ENCODE data around the gene MACC1.

Gene MACC1

GRCh38 chr7:20116869-20117268 is 100.3 kb downstream of the MACC1 start:
- DNase-seq (ENCODE audit: insufficient read length, low spot score) (no peak), FAIRE-seq (no peak)
- no peak for TF ChIP-seq CTCF (IDR thresholded peaks at IDR 0.05; ENCODE audit: insufficient read depth, missing control alignments)

- no peak for FAIRE-seq
- no peak for DNase-seq (ENCODE audit: insufficient read length, low spot score)
- no peak for TF ChIP-seq CTCF (IDR thresholded peaks at IDR 0.05; ENCODE audit: insufficient read depth, missing control alignments)
These were observed 102.7 kb downstream of the MACC1 start for GRCh38 chr7:20114468-20114867.

- no peak for TF ChIP-seq CTCF (IDR thresholded peaks at IDR 0.05; ENCODE audit: insufficient read depth, missing control alignments)
- FAIRE-seq (no peak), DNase-seq (ENCODE audit: insufficient read length, low spot score) (no peak)
These were observed 103.7 kb downstream of the MACC1 start for GRCh38 chr7:20113427-20114027.

GRCh38 chr7:20112696-20113095 is 104.5 kb downstream of the MACC1 start:
- FAIRE-seq (no peak), DNase-seq (ENCODE audit: insufficient read length, low spot score) (no peak)
- TF ChIP-seq CTCF (IDR thresholded peaks at IDR 0.05; ENCODE audit: insufficient read depth, missing control alignments) = no peak

GRCh38 chr7:20111821-20112542 is 105.2 kb downstream of the MACC1 start:
- DNase-seq (ENCODE audit: insufficient read length, low spot score) = no peak
- FAIRE-seq = no peak
- no peak for TF ChIP-seq CTCF (IDR thresholded peaks at IDR 0.05; ENCODE audit: insufficient read depth, missing control alignments)

GRCh38 chr7:20107582-20107981 is 109.6 kb downstream of the MACC1 start:
- DNase-seq (ENCODE audit: insufficient read length, low spot score) (no peak), FAIRE-seq (no peak)
- no peak for TF ChIP-seq CTCF (IDR thresholded peaks at IDR 0.05; ENCODE audit: insufficient read depth, missing control alignments)

GRCh38 chr7:20104696-20105095 is 112.5 kb downstream of the MACC1 start:
- no peak for TF ChIP-seq CTCF (IDR thresholded peaks at IDR 0.05; ENCODE audit: insufficient read depth, missing control alignments)
- DNase-seq (ENCODE audit: insufficient read length, low spot score) = no peak
- FAIRE-seq = no peak
